ENCODE results near the gene CLDN22.

CLDN22 gene

DNA sequence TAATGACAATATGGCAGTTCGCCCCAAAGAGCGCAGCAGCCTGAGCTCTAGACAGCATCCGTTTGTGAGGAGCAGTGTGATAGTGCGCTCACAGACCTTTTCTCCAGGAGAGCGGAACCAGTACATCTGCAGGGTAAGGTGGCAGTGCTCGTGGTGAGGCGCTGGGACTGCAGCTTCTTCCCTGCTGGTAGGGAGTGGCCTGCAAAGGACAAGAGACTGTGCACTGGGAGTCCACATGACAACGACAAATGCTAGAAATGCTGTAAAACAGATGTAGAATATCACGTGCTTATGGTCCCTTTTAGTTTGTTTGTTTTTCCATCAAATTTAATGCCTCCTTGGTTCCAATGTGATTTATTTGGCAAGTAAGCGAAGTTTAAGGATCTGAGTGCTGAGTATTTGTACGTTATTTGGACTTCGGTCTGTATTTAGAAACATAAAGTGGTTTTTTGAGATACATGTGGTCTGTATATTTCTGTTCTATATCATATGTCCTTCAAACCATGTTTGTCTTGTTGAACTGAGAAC, 35.8 kb downstream of the CLDN22 start:
- FAIRE-seq, result no peak
- TF ChIP-seq POU2F2 (IDR thresholded peaks at IDR 0.05; ENCODE audit: low read depth, low read length), result no peak
- no peak for TF ChIP-seq POLR2AphosphoS5 (IDR thresholded peaks at IDR 0.05; ENCODE audit: low read depth, low read length)
- TF ChIP-seq PAX5 (IDR thresholded peaks at IDR 0.05; ENCODE audit: insufficient read depth, low read length, severe bottlenecking), result no peak
- no peak for TF ChIP-seq SPI1 (IDR thresholded peaks at IDR 0.05; ENCODE audit: low read depth, low read length)
- TF ChIP-seq TAF1 (IDR thresholded peaks at IDR 0.05; ENCODE audit: low read depth, low read length), result no peak
- no peak for TF ChIP-seq POLR2A (IDR thresholded peaks at IDR 0.05; ENCODE audit: low read depth, low read length)
- no peak for DNase-seq (ENCODE audit: insufficient read length, low spot score)

DNA sequence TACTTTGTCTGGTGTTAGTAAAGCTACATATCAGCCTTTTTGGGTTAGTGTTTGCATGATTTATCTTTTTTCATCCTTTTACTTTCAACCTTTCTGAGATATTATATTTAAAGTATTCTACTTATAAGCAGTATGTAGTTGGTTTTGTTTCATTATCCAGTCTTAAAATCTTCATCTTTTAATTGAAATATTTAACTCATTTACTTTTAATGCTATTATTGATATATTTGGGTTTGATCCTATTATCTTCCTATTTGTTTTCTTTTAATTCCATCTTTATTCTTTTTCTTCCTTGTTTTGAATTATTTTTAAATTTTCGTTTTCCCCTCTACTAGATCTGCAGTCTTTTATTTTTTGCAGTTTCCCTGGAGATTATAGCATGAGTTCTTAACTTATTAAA, 44.0 kb downstream of the CLDN22 start:
- DNase-seq (ENCODE audit: insufficient read length, low spot score), result no peak
- no peak for FAIRE-seq
- TF ChIP-seq POLR2A (IDR thresholded peaks at IDR 0.05; ENCODE audit: low read depth, low read length) (no peak), TAF1 (IDR thresholded peaks at IDR 0.05; ENCODE audit: low read depth, low read length) (no peak), SPI1 (IDR thresholded peaks at IDR 0.05; ENCODE audit: low read depth, low read length) (no peak), PAX5 (IDR thresholded peaks at IDR 0.05; ENCODE audit: insufficient read depth, low read length, severe bottlenecking) (no peak), POU2F2 (IDR thresholded peaks at IDR 0.05; ENCODE audit: low read depth, low read length) (no peak), POLR2AphosphoS5 (IDR thresholded peaks at IDR 0.05; ENCODE audit: low read depth, low read length) (no peak)

DNA sequence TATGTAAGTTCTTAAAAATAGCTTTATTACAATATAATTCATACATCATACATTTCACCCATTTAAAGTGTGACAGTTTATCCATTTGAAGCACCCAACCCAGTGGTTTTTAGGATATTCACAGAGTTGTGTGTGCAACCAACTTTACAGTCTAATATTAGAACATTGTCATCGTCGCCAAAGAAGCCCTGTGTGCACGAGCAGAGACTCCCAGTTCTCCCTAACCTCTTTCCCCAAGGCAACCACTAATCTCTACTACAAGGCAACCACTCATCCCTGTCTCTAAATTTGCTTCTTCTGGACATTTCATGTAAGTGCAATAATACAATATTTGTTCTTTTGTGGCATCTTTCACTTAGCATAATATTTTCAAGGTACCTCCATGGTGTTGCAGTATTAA, 47.7 kb downstream of the CLDN22 start:
- FAIRE-seq (no peak), DNase-seq (ENCODE audit: insufficient read length, low spot score) (no peak)
- TF ChIP-seq PAX5 (IDR thresholded peaks at IDR 0.05; ENCODE audit: insufficient read depth, low read length, severe bottlenecking) (no peak), TAF1 (IDR thresholded peaks at IDR 0.05; ENCODE audit: low read depth, low read length) (no peak), SPI1 (IDR thresholded peaks at IDR 0.05; ENCODE audit: low read depth, low read length) (no peak), POLR2A (IDR thresholded peaks at IDR 0.05; ENCODE audit: low read depth, low read length) (no peak), POLR2AphosphoS5 (IDR thresholded peaks at IDR 0.05; ENCODE audit: low read depth, low read length) (no peak), POU2F2 (IDR thresholded peaks at IDR 0.05; ENCODE audit: low read depth, low read length) (no peak)

DNA sequence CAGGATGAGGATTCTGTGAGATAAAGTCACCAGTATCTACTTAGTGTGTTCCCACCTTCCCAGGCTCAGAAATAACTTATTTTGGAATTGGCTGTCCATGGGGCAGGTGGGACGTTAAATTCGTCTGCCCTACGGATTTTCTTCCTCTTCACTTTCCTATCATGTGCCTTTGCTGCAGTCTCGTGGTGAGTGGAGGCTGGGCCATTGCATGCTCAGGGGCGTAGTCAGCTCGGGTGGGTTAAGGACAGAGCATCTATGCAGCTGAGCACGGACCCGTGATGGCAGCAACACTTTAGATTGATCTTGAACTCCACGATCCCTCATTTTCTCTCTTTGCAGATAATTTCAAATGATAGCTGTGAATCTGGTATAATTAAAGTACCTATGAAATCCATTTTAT, 51.5 kb downstream of the CLDN22 start:
- TF ChIP-seq SPI1 (IDR thresholded peaks at IDR 0.05; ENCODE audit: low read depth, low read length) (no peak), POLR2AphosphoS5 (IDR thresholded peaks at IDR 0.05; ENCODE audit: low read depth, low read length) (no peak), PAX5 (IDR thresholded peaks at IDR 0.05; ENCODE audit: insufficient read depth, low read length, severe bottlenecking) (no peak), POU2F2 (IDR thresholded peaks at IDR 0.05; ENCODE audit: low read depth, low read length) (no peak), TAF1 (IDR thresholded peaks at IDR 0.05; ENCODE audit: low read depth, low read length) (no peak), POLR2A (IDR thresholded peaks at IDR 0.05; ENCODE audit: low read depth, low read length) (no peak)
- FAIRE-seq (no peak), DNase-seq (ENCODE audit: insufficient read length, low spot score) (no peak)
